Cardiac muscle cell (in vitro differentiated cells and primary cell): ENCODE data around the gene ORC3. TPM values are rescaled to one million over a fixed set of nuclear protein-coding genes. Genes with fewer than 3 reads are reported as not detected.

ENCODE experiments used
- DNase-seq, 2 donors: peaks; one replicate each; pipeline versions ENCODE4 v3.0.0 to v3.0.0-alpha.2; 2010 to 2017; ENCODE audit warnings: low read depth in 1 of 2, low spot score in 1 of 2
- H3K27ac ChIP-seq: fragments of 200-600 bp; sonication (generic); 2 replicates; pipeline ENCODE4 v1.5.1; 2016
- H3K27me3 ChIP-seq: fragments of 200-600 bp; sonication (generic); 2 replicates; pipeline ENCODE4 v1.6.0; 2016; ENCODE audit warnings: control low read depth
- H3K36me3 ChIP-seq: fragments of 200-600 bp; sonication (generic); 2 replicates; pipeline ENCODE4 v1.5.1; 2016; ENCODE audit warnings: control low read depth
- H3K4me1 ChIP-seq: fragments of 200-600 bp; sonication (generic); 2 replicates; pipeline ENCODE4 v1.8.1; 2017; ENCODE audit warnings: low read depth, mild to moderate bottlenecking, mixed run types
- H3K4me3 ChIP-seq: fragments of 200-600 bp; sonication (generic); 2 replicates; pipeline ENCODE4 v1.5.1; 2016; ENCODE audit warnings: mild to moderate bottlenecking
- H3K9me3 ChIP-seq: fragments of 200-600 bp; sonication (generic); 2 replicates; pipeline ENCODE4 v1.5.1; 2017; ENCODE audit warnings: low read depth, mild to moderate bottlenecking, control low read depth
- CTCF ChIP-seq: IDR thresholded peaks from 2 replicates; pipeline ENCODE4 v1.5.1; 2012; ENCODE audit warnings: low read depth, mild to moderate bottlenecking, low read length
- polyA plus RNA-seq: library from polyadenylated mRNA; unstranded; fragments of >200 nt; fragmentation: Nextera tagmentation; extraction: Ambion mirVana; gene quantifications from 2 replicates; pipeline ENCODE4 v1.2.1, GENCODE V29; 2016
- total RNA-seq: library from RNA; depleted of rRNA; stranded (reverse); fragments of >200 nt; gene quantifications from 2 replicates; pipeline ENCODE4 v1.2.3, GENCODE V29; 2016

ORC3 gene
- total and polyA plus RNA-seq, 2 experiments from 2014 or later = 21.5 to 40.8 TPM

GRCh38 chr6:87667032-87667431 lies 77.1 kb downstream of the ORC3 start:
- TF ChIP-seq CTCF = no peak
- Histone ChIP-seq H3K4me1 (peaks cover 25% of the 10 kb centered on the region), H3K9me3 (no peaks in the 10 kb centered on the region), H3K27ac (peak overlapping the region; percentile 29), H3K36me3 (peaks cover 4% of the 10 kb centered on the region), H3K4me3 (no peak overlapping the region), H3K27me3 (no peaks in the 10 kb centered on the region)
- DNase-seq = no peak

GRCh38 chr6:87668013-87668412 lies 78.1 kb downstream of the ORC3 start:
- peaks cover 21% of the 10 kb centered on the region for H3K4me1 ChIP-seq
- H3K4me3 ChIP-seq = no peak overlapping the region
- H3K36me3 ChIP-seq = peaks cover 4% of the 10 kb centered on the region
- no peaks in the 10 kb centered on the region for H3K27me3 ChIP-seq
- DNase-seq = no peak
- no peak for TF ChIP-seq CTCF
- no peaks in the 10 kb centered on the region for H3K9me3 ChIP-seq
- H3K27ac ChIP-seq = no peak overlapping the region

- no peak for TF ChIP-seq CTCF
- no peak overlapping the region for H3K27ac ChIP-seq
- no peaks in the 10 kb centered on the region for H3K27me3 ChIP-seq
- no peak for DNase-seq
- peaks cover 11% of the 10 kb centered on the region for H3K4me1 ChIP-seq
- H3K36me3 ChIP-seq = peaks cover 4% of the 10 kb centered on the region
- H3K9me3 ChIP-seq = no peaks in the 10 kb centered on the region
- no peak overlapping the region for H3K4me3 ChIP-seq
Observed at GRCh38 chr6:87669051-87669450, 79.1 kb downstream of the ORC3 start.

- H3K36me3 ChIP-seq = peaks cover 11% of the 10 kb centered on the region
- no peak for DNase-seq
- TF ChIP-seq CTCF = no peak
- H3K4me1 ChIP-seq = peaks cover 11% of the 10 kb centered on the region
- H3K9me3 ChIP-seq = no peaks in the 10 kb centered on the region
- H3K27ac ChIP-seq = peak overlapping the region; percentile 78
- H3K27me3 ChIP-seq = no peaks in the 10 kb centered on the region
- H3K4me3 ChIP-seq = no peak overlapping the region
Observed at GRCh38 chr6:87670707-87671106, 80.8 kb downstream of the ORC3 start.

- TF ChIP-seq CTCF = no peak
- H3K27ac ChIP-seq = peak overlapping the region; percentile 78
- H3K4me1 ChIP-seq = peaks cover 11% of the 10 kb centered on the region
- peak; percentile 26 to 38 for DNase-seq
- H3K27me3 ChIP-seq = no peaks in the 10 kb centered on the region
- H3K36me3 ChIP-seq = peaks cover 14% of the 10 kb centered on the region
- no peak overlapping the region for H3K4me3 ChIP-seq
- no peaks in the 10 kb centered on the region for H3K9me3 ChIP-seq
Observed at GRCh38 chr6:87671555-87672029, 81.7 kb downstream of the ORC3 start.

- no peak for TF ChIP-seq CTCF
- Histone ChIP-seq H3K9me3 (no peaks in the 10 kb centered on the region), H3K27me3 (no peaks in the 10 kb centered on the region), H3K4me3 (no peak overlapping the region), H3K27ac (peak overlapping the region; percentile 49), H3K36me3 (peaks cover 20% of the 10 kb centered on the region), H3K4me1 (peaks cover 11% of the 10 kb centered on the region)
- no peak for DNase-seq
Observed at GRCh38 chr6:87672641-87673040, 82.7 kb downstream of the ORC3 start.
